ENCODE measurements around the gene PNKD. TPM values are rescaled to one million over a fixed set of nuclear protein-coding genes. Genes with fewer than 3 reads are reported as not detected.
A peak's percentile ranks its signal among the peaks of the same experiment; 100 is the strongest.

PNKD gene
- total RNA-seq, 2 donors from 2014 or later = 62.4 to 68.5 TPM

DNA sequence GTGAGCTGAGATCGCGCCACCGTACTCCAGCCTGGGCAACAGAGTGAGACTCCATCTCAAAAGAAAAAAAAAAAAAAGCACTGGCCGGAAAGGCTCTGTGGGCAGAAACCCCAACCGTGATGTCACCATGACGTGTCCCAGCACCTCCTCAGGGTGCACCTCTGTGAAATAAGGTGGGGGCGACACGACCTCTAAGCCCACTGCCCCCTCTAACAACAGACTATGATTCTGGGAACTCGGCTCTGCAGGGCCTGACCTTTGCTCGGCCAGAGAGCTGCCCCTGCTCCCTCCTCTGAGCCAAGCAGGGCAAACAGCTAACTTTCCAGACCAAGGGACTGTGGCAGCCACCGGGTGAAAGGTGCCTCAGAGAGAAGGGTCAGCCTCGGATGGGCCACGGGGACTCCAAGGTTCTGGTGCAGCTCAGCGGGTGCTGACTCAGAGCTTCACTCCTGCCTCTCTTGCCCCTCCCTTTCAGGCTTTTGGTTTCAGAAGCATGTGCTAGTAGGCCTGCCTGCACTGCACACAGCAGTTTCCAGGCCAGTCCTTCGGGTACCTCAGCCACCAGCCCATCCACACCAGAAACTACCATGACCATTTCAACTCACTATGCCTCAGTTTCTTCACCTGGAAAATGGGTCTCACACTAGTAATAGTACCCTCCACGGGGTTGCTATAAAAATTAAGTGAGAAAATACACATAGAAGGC lies 13.9 kb downstream of the PNKD start:
- intact Hi-C loops (cut with DNase I) = no loop called here
- peak; percentile 7 to 12 for ATAC-seq
- DNase-seq = peak; percentile 65

- peak; percentile 29 to 41 for ATAC-seq
- intact Hi-C loops (cut with DNase I) = no loop called here
- peak; percentile 77 for DNase-seq
Observed at GRCh38 chr2:218285604-218286003, 15.3 kb downstream of the PNKD start.

GRCh38 chr2:218286570-218287459 lies 16.5 kb downstream of the PNKD start:
- intact Hi-C loops (cut with DNase I) = no loop called here
- DNase-seq (peak; percentile 94), ATAC-seq (peak; percentile 79 to 87)

GRCh38 chr2:218289639-218290315 lies 19.5 kb downstream of the PNKD start:
- intact Hi-C loops (cut with DNase I) = loop anchor here in 1 of 2 donors (10.0 kb wide), 1 partner anchor 105 kb away; the partner anchor contains the start of gene CTDSP1
- DNase-seq (no peak), ATAC-seq (no peak)

- ATAC-seq (no peak), DNase-seq (no peak)
- intact Hi-C loops (cut with DNase I) = loop anchor here in 1 of 2 donors (10.0 kb wide), 1 partner anchor 104 kb away; the partner anchor contains the start of gene CTDSP1
Observed at GRCh38 chr2:218290316-218291261, 20.3 kb downstream of the PNKD start.

GRCh38 chr2:218291318-218292047 lies 21.2 kb downstream of the PNKD start:
- intact Hi-C loops (cut with DNase I) = loop anchor here (2.0 to 10.0 kb wide), 2 partner anchors 103 to 105 kb away; partner anchors contain the start of gene CTDSP1 (in 1 of the 2)
- DNase-seq (no peak), ATAC-seq (peak; percentile 14 to 18)

DNA sequence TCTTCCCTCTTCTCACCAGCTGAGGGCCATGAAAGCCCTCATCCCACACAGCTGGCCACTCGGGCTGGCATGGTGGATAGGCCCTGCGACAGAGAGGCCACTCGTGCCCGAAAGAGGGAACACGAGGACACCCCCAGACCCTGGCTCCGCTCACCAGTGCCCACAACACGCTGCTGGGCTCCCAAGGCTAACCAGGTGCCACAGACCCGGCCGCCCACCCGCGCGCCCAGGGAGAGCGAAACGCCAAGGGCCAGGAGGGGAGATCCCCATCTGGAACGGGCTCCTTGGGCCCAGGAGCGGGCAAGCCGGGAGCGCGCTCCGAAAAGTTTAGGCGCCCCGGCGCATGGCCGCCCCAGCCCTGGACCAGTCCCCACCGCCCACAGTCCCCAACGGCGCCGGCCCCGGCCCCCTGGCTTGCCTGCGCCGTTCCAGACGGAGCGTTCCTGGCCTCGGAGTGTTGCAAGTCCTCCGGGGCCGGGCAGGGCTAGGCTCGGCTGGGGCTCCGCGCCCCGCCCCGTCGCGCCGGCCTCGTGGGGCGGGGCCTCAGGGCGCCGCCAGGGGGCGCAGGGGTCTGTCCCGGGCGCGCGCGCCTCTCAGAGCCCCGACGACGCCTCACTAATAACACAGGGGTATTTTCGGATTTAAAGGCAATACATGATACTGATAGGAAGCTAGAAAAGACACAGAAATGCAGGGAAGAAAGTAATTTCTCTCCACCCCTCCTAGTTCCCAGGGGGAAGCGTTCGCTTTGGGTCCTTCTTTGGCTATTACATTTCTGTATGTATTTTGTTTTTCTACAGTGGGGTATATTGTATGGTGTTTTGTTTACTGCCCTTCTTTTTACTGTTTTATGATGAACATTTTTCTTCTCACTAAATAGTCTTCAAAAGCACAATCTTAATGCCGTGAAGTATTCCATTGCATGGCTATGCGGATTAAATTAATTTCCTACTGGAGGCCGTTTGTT lies 22.0 kb downstream of the PNKD start, which contains the start of gene TMBIM1:
TSS of gene TMBIM1 (minus strand) at position 456 of the 967 bp plus-strand sequence. CDS start 10,362 bp downstream, outside the sequence.
- ATAC-seq (peak; percentile 92 to 93), DNase-seq (peak; percentile 87)
- intact Hi-C loops (cut with DNase I) = loop anchor here (2.0 to 10.0 kb wide), 2 partner anchors 102 to 104 kb away; partner anchors contain the start of gene CTDSP1 (in 1 of the 2)

DNA sequence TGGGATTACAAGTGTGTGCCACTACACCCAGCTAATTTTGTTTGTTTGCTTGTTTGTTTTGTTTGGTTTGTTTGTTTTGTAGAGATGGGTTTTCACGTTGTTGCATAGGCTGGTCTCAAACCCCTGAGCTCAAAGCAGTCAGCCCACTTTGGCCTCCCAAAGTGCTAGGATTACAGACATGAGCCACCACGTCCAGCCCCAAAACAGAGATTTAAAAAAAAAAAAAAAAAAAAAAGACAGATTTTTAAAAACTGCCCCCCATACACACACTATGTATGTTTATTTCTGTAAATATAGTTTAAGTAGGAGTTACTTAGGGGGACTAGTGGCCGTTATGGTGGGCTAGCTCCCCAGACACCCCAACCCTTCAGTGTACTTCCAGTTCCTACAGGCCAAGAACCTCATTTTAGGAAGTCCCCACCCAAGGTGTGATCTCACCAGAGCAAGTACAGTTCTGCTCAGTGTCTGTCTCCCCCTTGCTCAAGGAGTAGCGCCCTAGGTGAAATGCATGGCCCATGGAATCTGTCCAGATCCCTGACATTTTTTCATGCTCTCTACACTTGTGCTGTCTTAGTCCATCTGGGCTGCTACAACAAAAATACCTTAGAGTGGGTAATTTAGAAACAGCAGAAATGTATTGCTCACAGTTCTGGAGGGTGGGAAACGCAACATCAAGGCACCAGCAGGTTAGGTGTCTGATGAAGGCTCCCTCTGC lies 23.6 kb downstream of the PNKD start:
- DNase-seq (no peak), ATAC-seq (no peak)
- intact Hi-C loops (cut with DNase I) = loop anchor here (2.0 to 10.0 kb wide), 2 partner anchors 101 to 103 kb away; partner anchors contain the start of gene CTDSP1 (in 1 of the 2)

- no peak for ATAC-seq
- DNase-seq = no peak
- intact Hi-C loops (cut with DNase I) = loop anchor here in 1 of 2 donors (10.0 kb wide), 1 partner anchor 100 kb away; the partner anchor contains the start of gene CTDSP1
Observed at GRCh38 chr2:218294430-218295022, 24.2 kb downstream of the PNKD start.

DNA sequence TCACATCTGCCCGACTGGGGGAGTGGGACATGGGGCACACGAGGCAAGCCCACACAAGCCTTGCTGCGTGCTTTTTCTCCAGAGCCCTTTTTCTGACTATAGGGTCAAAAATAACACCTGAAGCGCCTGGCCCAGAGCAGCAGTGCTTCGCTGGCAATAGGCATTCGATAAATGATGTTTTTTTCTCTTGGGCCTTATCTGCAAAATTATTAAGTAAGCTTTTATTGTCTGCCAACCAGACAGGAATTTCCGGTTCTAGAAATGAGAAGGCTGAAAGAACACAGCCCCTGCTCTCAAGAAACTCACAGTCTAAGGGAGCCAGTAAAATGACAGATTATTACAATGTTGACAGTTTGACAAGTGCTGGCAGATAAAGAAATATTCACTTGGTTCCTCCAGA lies 24.7 kb downstream of the PNKD start:
- DNase-seq (no peak), ATAC-seq (no peak)
- intact Hi-C loops (cut with DNase I) = loop anchor here in 1 of 2 donors (10.0 kb wide), 1 partner anchor 100 kb away; the partner anchor contains the start of gene CTDSP1

DNA sequence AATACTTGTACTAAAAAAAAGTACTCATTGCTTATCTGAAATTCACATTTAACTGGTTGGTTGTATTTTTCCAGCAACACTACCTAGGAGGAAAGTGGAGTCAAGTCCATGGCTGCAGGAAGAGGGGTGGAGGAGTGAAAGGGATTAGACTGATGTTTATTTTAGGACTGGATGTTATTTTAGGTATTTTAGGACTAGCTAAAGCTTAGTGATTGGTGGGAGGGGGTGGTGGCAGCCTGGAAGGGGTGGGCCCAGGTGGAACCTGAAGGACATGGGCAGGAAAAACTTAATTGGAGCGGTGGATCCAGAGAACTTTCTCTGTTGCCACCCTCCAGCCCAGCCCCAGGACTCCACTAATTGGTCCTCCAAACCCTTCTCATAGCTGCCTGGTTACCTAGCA lies 25.9 kb downstream of the PNKD start:
- ATAC-seq (no peak), DNase-seq (no peak)
- intact Hi-C loops (cut with DNase I) = loop anchor here in 1 of 2 donors (10.0 kb wide), 1 partner anchor 99 kb away; the partner anchor contains the start of gene CTDSP1

DNA sequence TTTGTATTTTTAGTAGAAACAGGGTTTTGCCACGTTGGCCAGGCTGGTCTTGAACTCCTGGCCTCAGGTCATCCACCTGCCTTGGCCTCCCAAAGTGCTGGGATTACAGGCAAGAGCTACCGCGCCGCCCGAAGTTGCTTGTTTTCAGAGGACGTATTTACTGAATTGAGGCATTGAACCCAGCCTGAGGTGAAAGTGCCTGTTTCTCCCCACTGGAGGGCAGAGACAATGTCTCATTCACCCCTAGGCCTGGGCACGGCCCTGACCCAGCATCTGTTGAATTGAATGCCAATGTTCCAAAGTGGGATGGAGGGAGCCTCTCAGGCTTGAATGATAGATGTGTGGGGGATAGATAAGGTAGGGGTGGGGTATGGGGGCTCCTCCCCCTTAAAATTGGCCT lies 26.5 kb downstream of the PNKD start:
- intact Hi-C loops (cut with DNase I) = loop anchor here in 1 of 2 donors (10.0 kb wide), 1 partner anchor 98 kb away; the partner anchor contains the start of gene CTDSP1
- ATAC-seq (no peak), DNase-seq (no peak)

- ATAC-seq = no peak
Observed at GRCh38 chr2:218298314-218298875, 28.1 kb downstream of the PNKD start.

GRCh38 chr2:218300141-218300540 lies 29.8 kb downstream of the PNKD start:
- no peak for DNase-seq
- no peak for ATAC-seq
- intact Hi-C loops (cut with DNase I) = loop anchor here (2.0 to 10.0 kb wide), 3 partner anchors 57 to 165 kb away; partner anchors contain the start of gene CATIP (in 2 of the 2)

More at GRCh38 chr2:218298314-218298875, 28.1 kb downstream of the PNKD start:
- DNase-seq = no peak
- intact Hi-C loops (cut with DNase I) = loop anchor here in 1 of 2 donors (10.0 kb wide), 1 partner anchor 96 kb away; the partner anchor contains the start of gene CTDSP1
